Measurements from ENCODE around the gene ZNF45.
"Not testable (repeated sequence)": the region's sequence is repeated elsewhere in the genome, so short reads cannot be mapped to it uniquely, and the experiment has no call there.

Gene ZNF45

DNA sequence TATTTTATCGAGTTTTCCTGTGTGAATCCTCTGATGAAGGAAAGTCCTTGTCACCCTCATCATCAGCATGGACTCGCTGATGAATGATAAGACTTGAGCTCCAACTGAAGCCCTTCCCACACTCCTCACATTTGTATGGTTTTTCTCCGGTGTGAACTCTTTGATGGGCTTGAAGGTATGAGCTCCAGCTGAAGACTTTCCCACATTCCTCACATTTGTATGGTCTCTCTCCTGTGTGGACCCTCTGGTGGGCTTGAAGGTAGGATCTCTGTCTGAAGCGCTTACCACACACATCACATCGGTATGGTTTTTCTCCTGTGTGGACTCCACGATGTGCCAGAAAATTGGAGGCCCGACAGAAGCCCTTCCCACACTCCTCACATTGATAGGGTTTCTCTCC, 21.7 kb downstream of the ZNF45 start:
- no peak for DNase-seq (ENCODE audit: low spot score)

GRCh38 chr19:43910884-43911283, 24.2 kb downstream of the ZNF45 start:
- no peak for DNase-seq (ENCODE audit: low spot score)

DNA sequence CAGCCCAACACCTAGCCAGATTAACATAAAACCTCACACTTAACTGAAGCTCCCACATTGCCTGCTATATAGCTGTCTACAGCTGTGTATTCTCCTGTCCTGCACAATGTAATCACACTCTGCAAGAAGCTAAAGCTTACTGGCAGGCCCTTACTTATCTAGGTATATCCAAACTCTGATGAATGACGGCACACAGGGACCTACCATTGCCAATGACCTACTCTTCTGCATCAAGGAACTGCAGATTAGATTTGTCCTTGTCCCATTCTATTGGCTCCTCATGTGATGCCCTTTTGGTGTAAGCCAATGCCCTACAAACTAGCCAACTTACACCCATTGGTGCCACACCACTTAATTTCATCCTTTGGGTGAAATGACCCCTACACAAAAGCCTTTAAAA, 26.4 kb downstream of the ZNF45 start:
- no peak for DNase-seq (ENCODE audit: low spot score)

- DNase-seq (ENCODE audit: low spot score) = no peak
Measured at GRCh38 chr19:43906774-43907173, 28.3 kb downstream of the ZNF45 start.

- DNase-seq (ENCODE audit: low spot score) = no peak
Measured at GRCh38 chr19:43905897-43906296, 29.2 kb downstream of the ZNF45 start.

DNA sequence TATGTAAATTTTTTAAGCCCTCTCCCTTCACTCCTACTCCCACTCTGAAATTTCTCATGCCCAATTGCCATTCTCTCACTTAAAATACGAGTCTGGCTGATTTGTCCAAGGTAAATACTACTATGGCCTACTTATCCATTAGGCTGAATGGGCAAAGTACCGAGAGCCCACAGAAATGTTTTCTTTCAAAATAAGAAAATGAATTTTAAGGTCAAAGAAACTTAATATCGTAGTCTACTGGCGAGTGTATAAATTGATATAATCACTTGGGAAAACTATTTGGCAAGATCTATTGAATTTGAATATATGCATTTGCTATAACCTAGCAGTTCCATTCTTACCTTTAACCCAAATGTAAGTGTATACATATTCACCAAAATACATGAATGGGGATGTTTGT, 32.7 kb downstream of the ZNF45 start:
- DNase-seq (ENCODE audit: low spot score) = no peak

DNA sequence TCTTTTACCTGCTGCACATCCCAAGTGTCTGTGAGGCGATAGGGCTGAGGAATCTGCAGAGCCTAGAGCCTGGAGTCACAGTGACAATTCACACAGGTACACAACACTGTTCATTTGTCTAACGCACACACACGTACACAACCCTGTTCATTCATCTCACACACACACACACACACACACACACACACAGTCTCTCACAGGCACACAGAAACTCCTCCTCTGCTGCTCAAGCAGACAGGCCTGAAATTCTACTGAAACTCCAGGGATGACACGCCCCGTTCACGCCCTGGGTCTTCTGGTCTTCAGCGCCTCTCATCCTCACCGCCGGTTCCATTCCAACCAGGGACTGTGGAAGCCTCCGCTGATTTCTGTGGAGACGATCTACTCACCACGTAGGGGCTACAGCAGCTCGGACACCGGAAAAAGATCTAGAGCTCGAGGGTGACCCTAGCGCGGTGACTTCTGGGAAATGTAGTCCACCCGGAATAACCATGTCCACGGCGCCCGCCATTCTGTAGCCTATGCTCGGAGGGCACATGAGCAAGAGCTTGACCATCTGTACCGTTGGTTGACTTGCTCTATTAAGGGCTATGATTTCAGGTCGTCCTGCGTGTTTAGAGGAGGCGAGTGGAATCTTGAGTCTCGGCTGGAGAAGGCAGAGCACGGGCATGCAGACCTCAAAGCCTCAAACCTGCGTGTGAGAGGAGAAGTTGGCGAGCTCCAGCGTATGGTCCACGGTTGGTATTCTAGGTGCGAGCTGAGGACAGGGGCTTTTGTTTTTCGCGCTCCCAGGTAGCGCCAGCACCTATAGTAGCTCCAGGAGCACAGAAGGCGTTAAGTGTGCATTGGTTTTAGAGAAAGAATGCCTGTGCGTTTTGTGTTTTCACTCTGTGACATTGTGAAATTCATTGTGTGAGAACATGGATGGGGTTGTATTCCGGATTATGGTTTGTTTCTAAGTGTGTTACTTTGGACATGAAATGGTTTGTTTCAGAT, 33.4 kb downstream of the ZNF45 start:
- peak; percentile 67 for DNase-seq (ENCODE audit: low spot score)

DNA sequence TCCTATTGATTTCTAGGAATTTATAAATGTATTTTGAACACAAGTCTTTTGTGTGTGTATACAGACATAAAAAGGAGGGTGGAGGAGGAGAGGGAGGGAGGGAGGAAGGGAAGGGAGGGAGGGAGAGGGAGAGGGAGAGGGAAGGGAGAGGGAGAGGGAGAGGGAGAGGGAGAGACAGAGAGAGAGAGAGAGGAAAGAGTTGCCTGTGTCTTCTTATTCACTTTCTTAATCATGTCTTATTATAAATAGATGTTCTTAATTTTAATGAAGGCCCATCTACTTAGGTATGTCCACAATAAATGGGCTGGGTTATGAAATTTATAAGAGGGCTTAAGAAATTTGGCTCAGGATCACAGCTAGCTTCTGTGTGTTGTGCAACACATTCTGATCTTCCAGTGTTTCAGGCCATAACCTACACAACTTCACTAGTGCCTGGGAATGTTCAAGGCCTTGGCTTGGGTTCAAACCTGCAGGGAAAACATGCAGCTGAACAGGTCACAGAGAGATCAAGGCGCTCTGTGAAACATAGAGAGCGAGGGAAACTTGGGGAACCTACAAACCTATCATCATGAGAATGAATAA, 39.3 kb downstream of the ZNF45 start:
- no peak for DNase-seq (ENCODE audit: low spot score)

- no peak for DNase-seq (ENCODE audit: low spot score)
Measured at GRCh38 chr19:43883864-43884263, 51.2 kb downstream of the ZNF45 start, which contains the start of gene ZNF404. Gene ZNF404, minus strand, starts transcription at chr19:43883964.

DNA sequence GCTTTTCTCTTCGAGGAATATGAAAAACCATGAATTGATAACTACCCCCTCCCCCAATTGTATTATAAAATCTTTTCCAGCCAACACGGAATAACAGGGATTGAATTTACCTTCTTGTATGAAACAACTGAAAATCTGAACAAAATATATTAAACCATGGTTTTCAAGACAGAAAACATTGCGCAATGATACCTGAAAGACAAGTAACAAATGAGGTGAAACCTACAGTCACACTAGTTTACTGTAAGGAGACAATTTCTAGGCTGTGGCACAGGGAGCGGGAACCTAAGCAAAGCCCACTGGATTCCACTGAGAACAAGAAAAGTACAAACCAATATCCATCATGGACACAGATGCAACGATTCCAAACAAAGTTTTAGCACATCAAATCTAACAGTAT, 54.6 kb downstream of the ZNF45 start:
- DNase-seq (ENCODE audit: low spot score) = no peak

DNA sequence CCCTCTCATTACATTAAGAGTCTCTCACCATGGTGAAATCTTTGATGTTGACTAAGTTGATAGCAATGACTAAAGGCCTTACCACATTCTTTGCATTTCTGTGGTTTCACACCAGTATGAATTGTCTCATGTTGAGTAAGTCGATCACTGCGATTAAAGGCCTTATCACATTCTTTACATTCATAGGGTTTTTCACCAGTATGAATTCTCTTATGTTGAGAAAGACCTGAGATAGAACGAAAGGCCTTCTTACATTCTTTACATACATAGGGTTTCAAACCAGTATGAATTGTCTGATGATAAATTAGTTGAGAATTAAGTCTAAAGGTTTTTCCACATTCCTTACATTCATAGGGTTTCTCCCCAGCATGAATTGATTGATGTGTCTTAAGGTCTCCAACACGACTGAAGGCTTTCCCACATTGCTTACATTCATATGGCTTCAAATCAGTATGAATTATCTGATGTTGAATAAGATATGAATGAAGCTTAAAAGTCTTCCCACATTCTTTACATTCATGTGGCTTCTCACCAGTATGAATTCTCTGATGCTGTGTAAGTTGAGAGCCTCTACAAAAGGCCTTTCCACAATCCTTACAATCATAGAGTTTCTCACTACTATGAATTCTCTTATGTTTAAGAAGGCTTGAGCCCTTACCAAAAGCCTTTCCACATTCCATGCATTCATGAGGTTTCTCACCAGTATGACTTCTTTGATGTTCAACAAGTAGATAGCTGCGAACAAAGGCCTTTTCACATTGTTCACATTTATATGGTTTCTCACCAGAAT, 62.3 kb downstream of the ZNF45 start:
- DNase-seq (ENCODE audit: low spot score) = no peak

DNA sequence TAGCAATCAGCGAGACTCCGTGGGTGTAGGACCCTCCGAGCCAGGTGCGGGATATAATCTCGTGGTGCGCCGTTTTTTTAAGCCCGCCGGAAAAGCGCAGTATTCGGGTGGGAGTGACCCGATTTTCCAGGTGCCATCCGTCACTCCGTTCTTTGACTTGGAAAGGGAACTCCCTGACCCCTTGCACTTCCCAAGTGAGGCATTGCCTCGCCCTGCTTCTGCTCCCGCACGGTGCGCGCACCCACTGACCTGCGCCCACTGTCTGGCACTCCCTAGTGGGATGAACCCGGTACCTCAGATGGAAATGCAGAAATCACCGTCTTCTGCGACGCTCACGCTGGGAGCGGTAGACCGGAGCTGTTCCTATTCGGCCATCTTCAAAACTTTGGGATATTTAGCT, 68.2 kb downstream of the ZNF45 start:
- not testable (repeated sequence) for DNase-seq (ENCODE audit: low spot score)

All from CD4-positive, alpha-beta T cell treated with Interleukin-2 at 100 ng/mL for 4 hours (primary cell).